Psoas muscle (tissue), 8 donors: Measurements from ENCODE around the gene MDH2. TPM values are rescaled to one million over a fixed set of nuclear protein-coding genes. Genes with fewer than 3 reads are reported as not detected.
"Not testable (repeated sequence)": the region's sequence is repeated elsewhere in the genome, so short reads cannot be mapped to it uniquely, and the experiment has no call there.

Experiments used
- ATAC-seq, 4 donors: fragments of 200-7000 bp; cut with Tn5 transposase; one replicate each; pipeline ENCODE4 v1.9.1; 2020; ENCODE audit warnings: moderate library complexity in 3 of 4, mild to moderate bottlenecking in 2 of 4
- DNase-seq, 2 donors: peaks; one replicate each; pipeline ENCODE4 v3.0.0-alpha.2; 2020
- H3K27ac ChIP-seq: fragments of 200-600 bp; one replicate; pipeline ENCODE4 v1.8.0; 2022
- H3K27me3 ChIP-seq, 3 donors: fragments of 200-600 bp in 1 of 3; one replicate each; pipeline versions ENCODE4 v1.6.1 to v1.8.0; 2013 to 2022; ENCODE audit warnings: low read length in 2 of 3, mild to moderate bottlenecking in 2 of 3, moderate library complexity in 1 of 3; ENCODE audit not compliant: insufficient read depth in 3 of 3
- H3K36me3 ChIP-seq, 2 donors: fragments of 200-600 bp in 1 of 2; one replicate each; pipeline versions ENCODE4 v1.6.1 to v1.8.0; 2013 to 2022; ENCODE audit warnings: low read depth in 1 of 2, mild to moderate bottlenecking in 1 of 2, moderate library complexity in 1 of 2; ENCODE audit not compliant: insufficient read depth in 1 of 2
- H3K4me1 ChIP-seq: fragments of 200-600 bp; one replicate; pipeline ENCODE4 v1.8.0; 2022
- H3K4me3 ChIP-seq: fragments of 200-600 bp; one replicate; pipeline ENCODE4 v1.8.0; 2022; ENCODE audit warnings: mild to moderate bottlenecking
- H3K9me3 ChIP-seq: fragments of 200-600 bp; one replicate; pipeline ENCODE4 v1.8.0; 2022
- WGBS, 3 donors: extraction: QIAGEN DNeasy Blood & Tissue Kit; methylation state at CpG; one replicate each; pipeline versions ENCODE4 v1.1.6 to v1.1.7; 2013; 5-methylcytosine and 5-hydroxymethylcytosine counted together
- intact Hi-C, 2 donors: fragments of 100-400 bp; cut with DNase I; formaldehyde crosslinking; loops; one replicate each; pipeline versions ENCODE4 v1.11.0 to v1.14.2; 2022
- polyA plus RNA-seq, 3 donors: library from polyadenylated mRNA; stranded (reverse); fragments of 200-250 nt; gene quantifications; one replicate each; pipeline ENCODE4 v1.2.3, GENCODE V29; 2013
- total RNA-seq, 4 donors: library from RNA; stranded (reverse); fragmentation: NEBNext Ultra II Directional in 2 of 4; extraction: Animal tissue kit (Norgen Biotek cat#: 25700) in 2 of 4; gene quantifications; one replicate each; pipeline versions ENCODE4 v1.2.1 to v1.2.4, GENCODE V29; 2021 to 2023
- TF ChIP-seq, protein P1 (sequence below): fragments of 200-600 bp; IDR thresholded peaks from one replicate; pipeline ENCODE4 v1.8.0; 2022; ENCODE audit warnings: antibody characterized with exemption
- donor health status: healthy with polysubstance abuse.
- donor health status: DM: no; HTN: no; CAD: no; lungs with moderate emphysema.
- donor health status: Bipolar disorder and iron deficiency.
- donor health status: healthy.
- donor health status: DM: yes; HTN: yes; CAD: no.
- donor health status: DM: no; HTN: no; CAD: no.
- donor health status: DM: no; HTN: no; CAD: no.
- donor health status: DM: yes; HTN: yes; CAD: no.

MDH2 gene
- total and polyA plus RNA-seq, 7 donors, result 385 to 621 (median 483) TPM

DNA sequence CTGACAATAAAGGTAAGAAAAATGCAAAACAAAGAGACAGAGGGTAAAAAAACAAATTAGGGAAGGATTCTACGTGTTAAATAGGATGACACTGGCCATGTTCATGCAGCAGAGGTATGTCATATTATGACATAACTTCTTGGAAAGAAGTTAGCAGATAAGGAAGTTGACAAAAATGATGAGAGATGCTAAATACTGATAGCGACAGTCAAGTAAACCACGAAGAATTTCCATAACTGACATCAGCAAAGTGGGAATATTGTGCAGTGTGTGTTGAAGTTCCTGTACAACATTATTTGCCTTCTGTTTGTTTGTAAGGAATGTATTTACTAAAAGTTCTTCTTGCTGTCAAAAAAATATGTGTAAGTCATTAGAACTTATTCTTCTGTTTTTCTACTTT is 29.5 kb downstream of the MDH2 start:
- Histone ChIP-seq H3K27me3 (no peaks in the 10 kb centered on the region), H3K27ac (no peak overlapping the region), H3K4me3 (no peak overlapping the region), H3K4me1 (no peaks in the 10 kb centered on the region), H3K9me3 (no peaks in the 10 kb centered on the region), H3K36me3 (no peaks in the 10 kb centered on the region)
- TF ChIP-seq, protein P1, sequence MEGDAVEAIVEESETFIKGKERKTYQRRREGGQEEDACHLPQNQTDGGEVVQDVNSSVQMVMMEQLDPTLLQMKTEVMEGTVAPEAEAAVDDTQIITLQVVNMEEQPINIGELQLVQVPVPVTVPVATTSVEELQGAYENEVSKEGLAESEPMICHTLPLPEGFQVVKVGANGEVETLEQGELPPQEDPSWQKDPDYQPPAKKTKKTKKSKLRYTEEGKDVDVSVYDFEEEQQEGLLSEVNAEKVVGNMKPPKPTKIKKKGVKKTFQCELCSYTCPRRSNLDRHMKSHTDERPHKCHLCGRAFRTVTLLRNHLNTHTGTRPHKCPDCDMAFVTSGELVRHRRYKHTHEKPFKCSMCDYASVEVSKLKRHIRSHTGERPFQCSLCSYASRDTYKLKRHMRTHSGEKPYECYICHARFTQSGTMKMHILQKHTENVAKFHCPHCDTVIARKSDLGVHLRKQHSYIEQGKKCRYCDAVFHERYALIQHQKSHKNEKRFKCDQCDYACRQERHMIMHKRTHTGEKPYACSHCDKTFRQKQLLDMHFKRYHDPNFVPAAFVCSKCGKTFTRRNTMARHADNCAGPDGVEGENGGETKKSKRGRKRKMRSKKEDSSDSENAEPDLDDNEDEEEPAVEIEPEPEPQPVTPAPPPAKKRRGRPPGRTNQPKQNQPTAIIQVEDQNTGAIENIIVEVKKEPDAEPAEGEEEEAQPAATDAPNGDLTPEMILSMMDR, result no peak
- intact Hi-C loops, result no loop called here
- 57 to 74% (median 70%) methylated on average over 3 of the region's 3 CpGs for WGBS, 3 donors
- ATAC-seq (no peak), DNase-seq (no peak)

DNA sequence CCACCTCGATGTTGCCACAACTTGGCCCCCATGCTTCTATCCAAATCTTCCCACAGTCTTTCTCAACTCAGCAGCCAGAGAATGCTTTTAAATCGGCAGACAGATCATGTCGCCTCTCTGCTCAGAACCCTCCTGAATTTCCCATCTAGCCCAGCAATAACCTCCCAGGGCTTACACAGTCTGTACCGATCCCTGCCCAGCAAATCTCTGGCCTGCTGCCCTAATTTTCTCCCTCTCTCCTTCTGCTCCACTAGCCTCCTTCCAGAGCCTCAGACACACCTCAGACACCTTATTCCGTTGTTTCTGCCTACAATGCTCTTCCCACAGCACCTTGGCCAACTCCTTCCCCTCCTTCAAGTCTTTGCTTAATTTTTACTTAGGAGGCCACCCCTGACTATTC is 32.3 kb downstream of the MDH2 start:
- 71 to 80% (median 79%) methylated on average over 5 of the region's 5 CpGs for WGBS, 3 donors
- DNase-seq, result no peak
- no peaks in the 10 kb centered on the region for H3K36me3 ChIP-seq
- H3K27me3 ChIP-seq, result no peaks in the 10 kb centered on the region
- no peaks in the 10 kb centered on the region for H3K4me1 ChIP-seq
- intact Hi-C loops, result no loop called here
- TF ChIP-seq, protein P1, result no peak
- no peaks in the 10 kb centered on the region for H3K9me3 ChIP-seq
- no peak overlapping the region for H3K4me3 ChIP-seq
- ATAC-seq, result no peak
- H3K27ac ChIP-seq, result no peak overlapping the region

- ATAC-seq, H3K36me3 ChIP-seq, intact Hi-C loops, H3K4me1 ChIP-seq, H3K27me3 ChIP-seq, H3K4me3 ChIP-seq, H3K9me3 ChIP-seq, H3K27ac ChIP-seq, DNase-seq: not testable (repeated sequence)
- 75 to 81% (median 76%) methylated on average over 2 of the region's 2 CpGs for WGBS, 3 donors
These were observed 36.2 kb downstream of the MDH2 start for GRCh38 chr7:76084115-76084514.

GRCh38 chr7:76086070-76086469 is 38.2 kb downstream of the MDH2 start:
- DNase-seq (no peak), ATAC-seq (no peak)
- H3K4me3 ChIP-seq, result no peak overlapping the region
- no peaks in the 10 kb centered on the region for H3K9me3 ChIP-seq
- intact Hi-C loops, result no loop called here
- no peaks in the 10 kb centered on the region for H3K4me1 ChIP-seq
- no peaks in the 10 kb centered on the region for H3K27me3 ChIP-seq
- 82 to 90% (median 88%) methylated on average over 4 of the region's 4 CpGs for WGBS, 3 donors
- H3K36me3 ChIP-seq, result no peaks in the 10 kb centered on the region
- H3K27ac ChIP-seq, result no peak overlapping the region
- TF ChIP-seq, protein P1, result no peak

DNA sequence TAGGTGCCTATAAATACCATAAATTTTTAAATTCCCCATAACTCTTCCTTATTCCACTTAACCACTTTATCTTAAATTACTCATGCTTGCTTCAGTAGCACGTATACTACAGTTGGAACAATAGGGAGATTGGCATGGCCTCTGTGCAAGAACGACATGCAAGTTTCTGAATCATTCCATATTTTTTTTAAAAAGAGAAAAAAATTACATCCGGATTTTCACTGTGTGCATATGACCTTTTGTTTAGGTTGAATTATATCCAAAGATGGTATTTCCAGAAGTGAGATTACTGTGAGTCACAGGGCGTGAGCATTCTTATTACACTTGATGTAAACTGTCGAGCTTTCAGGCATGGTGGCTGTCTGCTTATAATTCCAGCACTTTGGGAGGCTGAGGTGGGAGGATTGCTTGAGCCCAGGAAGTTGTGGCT is 39.5 kb downstream of the MDH2 start:
- H3K27me3 ChIP-seq, H3K9me3 ChIP-seq, H3K4me3 ChIP-seq, H3K36me3 ChIP-seq, H3K27ac ChIP-seq, DNase-seq, intact Hi-C loops, ATAC-seq, H3K4me1 ChIP-seq: not testable (repeated sequence)
- WGBS, 3 donors, result 51 to 58% (median 52%) methylated on average over 5 of the region's 5 CpGs

GRCh38 chr7:76089865-76090475 is 42.1 kb downstream of the MDH2 start:
- DNase-seq (no peak), ATAC-seq (no peak)
- Histone ChIP-seq H3K4me1 (no peaks in the 10 kb centered on the region), H3K36me3 (no peaks in the 10 kb centered on the region), H3K27ac (no peak overlapping the region), H3K4me3 (no peak overlapping the region), H3K9me3 (no peaks in the 10 kb centered on the region), H3K27me3 (no peaks in the 10 kb centered on the region)
- TF ChIP-seq, protein P1, result no peak
- WGBS, 3 donors, result 64 to 67% (median 66%) methylated on average over 9 to 10 of the region's 10 CpGs
- intact Hi-C loops, result no loop called here
